Activated CD8-positive, alpha-beta T cell treated with anti-CD3 and anti-CD28 coated beads for 36 hours (primary cell): ENCODE measurements around the gene NFATC2IP. TPM values are rescaled to one million over a fixed set of nuclear protein-coding genes. Genes with fewer than 3 reads are reported as not detected.
A peak's percentile ranks its signal among the peaks of the same experiment; 100 is the strongest.

Experiments
- ATAC-seq: fragments of 200-7000 bp; cut with Tn5 transposase; one replicate; pipeline ENCODE4 v1.10.0; 2021; ENCODE audit warnings: mild to moderate bottlenecking, moderate library complexity
- CTCF ChIA-PET: fragments of 350-600 bp; sonication (Branson Sonifier 250); formaldehyde crosslinking; loops from one replicate; lab custom pipeline; 2021; ENCODE audit warnings: antibody characterized with exemption; lab: Charles Lee
- POLR2A ChIA-PET: fragments of 350-600 bp; sonication (Branson Sonifier 250); formaldehyde crosslinking; loops from one replicate; lab custom pipeline; 2021; ENCODE audit warnings: antibody characterized with exemption; lab: Charles Lee
- DNase-seq: peaks from one replicate; pipeline ENCODE4 v3.0.0-alpha.2; 2020
- H3K27ac Mint-ChIP-seq: one replicate; pipeline ENCODE4 v1.8.0; 2021; ENCODE audit warnings: mild to moderate bottlenecking, mixed read lengths
- H3K27me3 Mint-ChIP-seq: one replicate; pipeline ENCODE4 v1.8.0; 2021; ENCODE audit warnings: mixed read lengths
- H3K36me3 Mint-ChIP-seq: one replicate; pipeline ENCODE4 v1.8.0; 2021; ENCODE audit warnings: low read depth, mixed read lengths
- H3K4me1 Mint-ChIP-seq: one replicate; pipeline ENCODE4 v1.8.0; 2021; ENCODE audit warnings: low read depth, mixed read lengths
- H3K4me3 Mint-ChIP-seq: one replicate; pipeline ENCODE4 v1.8.0; 2021; ENCODE audit warnings: mild to moderate bottlenecking, moderate library complexity, mixed read lengths
- H3K9me3 Mint-ChIP-seq: one replicate; pipeline ENCODE4 v1.8.0; 2021; ENCODE audit warnings: mixed read lengths
- intact Hi-C: fragments of 100-400 bp; cut with micrococcal nuclease; formaldehyde crosslinking; loops from one replicate; pipeline ENCODE4 v1.10.0; 2022
- total RNA-seq, 2 experiments: library from RNA; stranded (reverse); gene quantifications; one replicate each; pipeline ENCODE4 v1.2.3, GENCODE V29; 2021
- TF ChIP-seq, protein P1 (sequence below): fragments of 200-600 bp; IDR thresholded peaks from one replicate; pipeline ENCODE4 v1.8.0; 2022; ENCODE audit warnings: antibody characterized with exemption, mild to moderate bottlenecking

Gene NFATC2IP
- total RNA-seq, 2 experiments from 2014 or later: 63.8 to 71.8 TPM

DNA sequence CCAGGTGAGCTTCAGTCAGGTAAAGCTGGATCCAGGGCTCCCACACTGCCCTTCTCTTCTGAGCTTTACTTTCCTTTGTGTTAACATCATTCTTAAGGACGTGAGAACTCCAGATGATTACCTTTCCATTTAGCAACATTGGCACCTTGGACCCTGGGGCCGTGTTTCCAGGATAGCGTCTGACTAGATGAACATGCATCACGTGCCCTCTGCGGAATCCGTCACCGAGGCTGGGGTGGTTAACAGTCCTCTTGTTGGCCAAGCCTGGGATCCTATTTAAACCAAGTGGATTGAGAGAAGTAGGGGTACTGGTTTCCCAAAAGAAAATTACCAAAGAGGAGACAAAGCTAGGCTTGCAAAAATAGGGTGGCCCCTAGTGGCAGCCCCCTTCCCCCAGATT, 30.2 kb downstream of the NFATC2IP start:
- intact Hi-C loops: no loop called here
- H3K36me3 Mint-ChIP-seq: peaks cover 48% of the 10 kb centered on the region
- CTCF ChIA-PET: interaction anchor here (1.0 to 4.1 kb wide), 6 partner anchors 9 to 49 kb away, joined by 3 to 17 read pairs (median 5); no protein-coding TSS in a partner anchor

DNA sequence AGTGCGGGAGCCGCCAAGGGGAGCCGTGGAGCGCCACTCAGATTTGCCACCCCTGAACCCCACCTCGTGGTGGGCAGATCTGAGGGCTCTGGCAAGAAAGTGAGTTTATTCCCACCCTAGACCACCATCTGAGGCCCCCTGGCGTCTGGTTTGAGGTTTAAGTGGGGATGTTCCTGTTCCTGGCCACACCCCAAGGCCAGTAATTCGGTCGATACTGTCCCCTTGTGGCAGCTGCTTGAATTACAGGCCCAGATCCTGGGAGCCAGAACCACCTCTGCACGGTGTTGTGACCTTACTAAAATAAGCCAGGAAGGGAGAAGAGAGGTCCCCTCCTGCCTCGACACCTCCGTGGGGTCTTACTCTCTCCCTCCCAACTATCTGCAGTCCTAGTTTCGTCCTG, 30.8 kb downstream of the NFATC2IP start:
- H3K4me3 Mint-ChIP-seq: no peak overlapping the region
- CTCF ChIA-PET: interaction anchor here (0.9 to 4.1 kb wide), 6 partner anchors 8 to 48 kb away, joined by 3 to 17 read pairs (median 4); no protein-coding TSS in a partner anchor
- TF ChIP-seq, protein P1, sequence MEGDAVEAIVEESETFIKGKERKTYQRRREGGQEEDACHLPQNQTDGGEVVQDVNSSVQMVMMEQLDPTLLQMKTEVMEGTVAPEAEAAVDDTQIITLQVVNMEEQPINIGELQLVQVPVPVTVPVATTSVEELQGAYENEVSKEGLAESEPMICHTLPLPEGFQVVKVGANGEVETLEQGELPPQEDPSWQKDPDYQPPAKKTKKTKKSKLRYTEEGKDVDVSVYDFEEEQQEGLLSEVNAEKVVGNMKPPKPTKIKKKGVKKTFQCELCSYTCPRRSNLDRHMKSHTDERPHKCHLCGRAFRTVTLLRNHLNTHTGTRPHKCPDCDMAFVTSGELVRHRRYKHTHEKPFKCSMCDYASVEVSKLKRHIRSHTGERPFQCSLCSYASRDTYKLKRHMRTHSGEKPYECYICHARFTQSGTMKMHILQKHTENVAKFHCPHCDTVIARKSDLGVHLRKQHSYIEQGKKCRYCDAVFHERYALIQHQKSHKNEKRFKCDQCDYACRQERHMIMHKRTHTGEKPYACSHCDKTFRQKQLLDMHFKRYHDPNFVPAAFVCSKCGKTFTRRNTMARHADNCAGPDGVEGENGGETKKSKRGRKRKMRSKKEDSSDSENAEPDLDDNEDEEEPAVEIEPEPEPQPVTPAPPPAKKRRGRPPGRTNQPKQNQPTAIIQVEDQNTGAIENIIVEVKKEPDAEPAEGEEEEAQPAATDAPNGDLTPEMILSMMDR: peak; percentile 75

More for the DNA sequence above, 30.2 kb downstream of the NFATC2IP start:
- POLR2A ChIA-PET: interaction anchor here (0.6 to 1.3 kb wide), 3 partner anchors 27 to 118 kb away, joined by 3 to 4 read pairs (median 3); partner anchors contain the start of gene SH2B1
- no peaks in the 10 kb centered on the region for H3K27me3 Mint-ChIP-seq
- H3K27ac Mint-ChIP-seq: no peak overlapping the region
- ATAC-seq (no peak), DNase-seq (no peak)
- TF ChIP-seq, protein P1: no peak
- no peak overlapping the region for H3K4me3 Mint-ChIP-seq
- peaks cover 40% of the 10 kb centered on the region for H3K4me1 Mint-ChIP-seq
- H3K9me3 Mint-ChIP-seq: peaks cover 5% of the 10 kb centered on the region

DNA sequence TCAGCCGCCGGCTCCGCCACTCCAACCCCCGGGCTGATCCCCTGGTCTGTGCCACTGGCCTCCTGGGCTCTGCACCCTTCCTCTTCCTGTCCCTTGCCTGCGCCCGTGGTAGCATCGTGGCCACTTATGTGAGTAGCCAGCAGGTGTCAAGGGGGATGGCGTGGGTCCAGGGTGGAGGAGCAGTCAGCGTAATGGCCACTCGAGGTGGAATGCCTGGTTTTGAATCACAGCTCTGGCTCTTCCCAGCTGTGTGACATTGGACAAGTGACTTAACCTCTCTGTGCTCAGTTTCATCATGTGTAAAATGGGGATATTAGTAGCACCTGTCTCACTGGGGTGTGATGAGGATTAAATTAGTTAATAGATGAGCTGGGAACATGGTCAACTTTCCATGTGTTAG, 31.7 kb downstream of the NFATC2IP start:
- Mint-ChIP-seq H3K36me3 (peaks cover 62% of the 10 kb centered on the region), H3K27ac (no peak overlapping the region), H3K9me3 (peaks cover 10% of the 10 kb centered on the region), H3K27me3 (no peaks in the 10 kb centered on the region), H3K4me1 (peaks cover 34% of the 10 kb centered on the region), H3K4me3 (no peak overlapping the region)
- DNase-seq: no peak
- ATAC-seq: no peak
- intact Hi-C loops: no loop called here
- POLR2A ChIA-PET: interaction anchor here (1.0 to 12.0 kb wide), 3 partner anchors 8 to 40 kb away, joined by 3 to 97 read pairs (median 80); partner anchors contain the start of gene SPNS1
- CTCF ChIA-PET: interaction anchor here (0.9 to 4.1 kb wide), 4 partner anchors 9 to 47 kb away, joined by 3 to 20 read pairs (median 13); partner anchors contain the start of gene SPNS1
- TF ChIP-seq, protein P1: no peak

More for the DNA sequence above, 30.8 kb downstream of the NFATC2IP start:
- Mint-ChIP-seq H3K27me3 (no peaks in the 10 kb centered on the region), H3K36me3 (peaks cover 54% of the 10 kb centered on the region), H3K4me1 (peaks cover 34% of the 10 kb centered on the region), H3K27ac (no peak overlapping the region), H3K9me3 (peaks cover 5% of the 10 kb centered on the region)
- ATAC-seq (no peak), DNase-seq (peak; percentile 73)
- intact Hi-C loops: no loop called here
- POLR2A ChIA-PET: no interaction called here

DNA sequence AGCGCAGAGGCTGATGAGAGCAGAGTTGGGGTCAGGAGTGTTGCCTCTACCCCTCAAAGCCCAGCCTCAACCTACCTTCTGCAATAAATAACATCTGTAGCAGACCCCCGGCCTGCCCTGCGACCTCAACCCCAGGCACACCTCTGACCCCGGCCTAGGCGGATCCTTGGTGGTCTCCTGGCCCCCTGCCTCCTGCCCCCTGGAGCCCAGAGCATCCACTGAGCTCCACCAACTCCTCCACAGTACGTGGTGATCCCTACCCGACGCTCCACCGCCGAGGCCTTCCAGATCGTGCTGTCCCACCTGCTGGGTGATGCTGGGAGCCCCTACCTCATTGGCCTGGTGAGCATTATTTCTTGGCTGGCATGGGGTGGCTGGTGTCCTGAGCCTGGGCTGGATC, 32.2 kb downstream of the NFATC2IP start:
- TF ChIP-seq, protein P1: no peak
- H3K9me3 Mint-ChIP-seq: peaks cover 13% of the 10 kb centered on the region
- intact Hi-C loops: no loop called here
- peak overlapping the region; percentile 18 for H3K27ac Mint-ChIP-seq
- CTCF ChIA-PET: interaction anchor here (1.6 to 4.1 kb wide), 3 partner anchors 9 to 47 kb away, joined by 9 to 20 read pairs (median 17); partner anchors contain the start of gene SPNS1
- no peak overlapping the region for H3K4me3 Mint-ChIP-seq
- POLR2A ChIA-PET: interaction anchor here (1.0 to 12.0 kb wide), 3 partner anchors 8 to 39 kb away, joined by 3 to 97 read pairs (median 80); partner anchors contain the start of gene SPNS1
- DNase-seq (no peak), ATAC-seq (no peak)
- peaks cover 34% of the 10 kb centered on the region for H3K4me1 Mint-ChIP-seq
- H3K36me3 Mint-ChIP-seq: peaks cover 67% of the 10 kb centered on the region
- no peaks in the 10 kb centered on the region for H3K27me3 Mint-ChIP-seq

DNA sequence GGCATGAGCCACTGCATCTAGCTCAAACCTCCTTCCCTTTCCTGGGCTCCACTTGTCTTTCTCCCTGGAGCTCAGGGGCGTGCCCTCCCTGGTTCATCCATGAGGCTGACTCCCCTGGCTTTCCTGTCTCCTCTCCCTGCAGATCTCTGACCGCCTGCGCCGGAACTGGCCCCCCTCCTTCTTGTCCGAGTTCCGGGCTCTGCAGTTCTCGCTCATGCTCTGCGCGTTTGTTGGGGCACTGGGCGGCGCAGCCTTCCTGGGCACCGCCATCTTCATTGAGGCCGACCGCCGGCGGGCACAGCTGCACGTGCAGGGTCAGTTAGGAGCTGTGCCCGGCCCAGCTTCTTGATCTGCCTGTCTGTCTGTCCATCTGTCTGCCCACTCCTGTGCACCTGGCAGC, 32.9 kb downstream of the NFATC2IP start:
- intact Hi-C loops: no loop called here
- ChIA-PET POLR2A (interaction anchor here (8.6 to 12.0 kb wide), 2 partner anchors 9 to 39 kb away, joined by 80 to 97 read pairs; partner anchors contain the start of gene SPNS1), CTCF (interaction anchor here (1.3 to 4.1 kb wide), 4 partner anchors 10 to 46 kb away, joined by 4 to 20 read pairs (median 13); partner anchors contain the start of gene SPNS1)
- TF ChIP-seq, protein P1: no peak
- peak overlapping the region; percentile 79 for H3K27ac Mint-ChIP-seq
- H3K4me1 Mint-ChIP-seq: peaks cover 32% of the 10 kb centered on the region
- H3K27me3 Mint-ChIP-seq: no peaks in the 10 kb centered on the region
- DNase-seq: no peak
- H3K36me3 Mint-ChIP-seq: peaks cover 69% of the 10 kb centered on the region
- no peak for ATAC-seq
- H3K9me3 Mint-ChIP-seq: peaks cover 13% of the 10 kb centered on the region
- H3K4me3 Mint-ChIP-seq: peak overlapping the region; percentile 94
